Measurements from ENCODE around the gene ETV1.

The ETV1 gene

DNA sequence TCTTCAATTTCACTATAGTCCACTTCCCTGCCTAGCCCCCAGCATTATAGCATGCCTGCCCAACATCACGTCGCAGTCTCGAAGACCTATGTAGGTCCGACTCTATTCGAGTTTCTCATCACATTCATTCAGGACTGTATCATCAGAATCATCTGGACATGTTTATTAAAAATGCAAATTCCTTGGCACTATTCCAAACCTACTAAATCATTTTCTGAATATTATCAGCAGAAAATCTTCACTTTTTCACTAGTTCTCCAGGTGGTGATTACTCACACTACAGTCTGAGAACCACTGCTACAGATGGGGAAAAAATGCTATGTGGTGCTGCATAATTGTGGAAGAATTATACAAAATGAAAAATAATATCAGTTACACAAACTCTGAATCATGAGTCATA is 29.3 kb upstream of the ETV1 start:
- Histone ChIP-seq H3K27me3 (ENCODE audit: insufficient read depth, poor library complexity, severe bottlenecking) (no peaks in the 10 kb centered on the region), H3K27ac (replicated peaks) (no peak overlapping the region), H3K4me3 (replicated peaks; ENCODE audit: insufficient read depth, low read length) (no peak overlapping the region)
- TF ChIP-seq, protein P1, sequence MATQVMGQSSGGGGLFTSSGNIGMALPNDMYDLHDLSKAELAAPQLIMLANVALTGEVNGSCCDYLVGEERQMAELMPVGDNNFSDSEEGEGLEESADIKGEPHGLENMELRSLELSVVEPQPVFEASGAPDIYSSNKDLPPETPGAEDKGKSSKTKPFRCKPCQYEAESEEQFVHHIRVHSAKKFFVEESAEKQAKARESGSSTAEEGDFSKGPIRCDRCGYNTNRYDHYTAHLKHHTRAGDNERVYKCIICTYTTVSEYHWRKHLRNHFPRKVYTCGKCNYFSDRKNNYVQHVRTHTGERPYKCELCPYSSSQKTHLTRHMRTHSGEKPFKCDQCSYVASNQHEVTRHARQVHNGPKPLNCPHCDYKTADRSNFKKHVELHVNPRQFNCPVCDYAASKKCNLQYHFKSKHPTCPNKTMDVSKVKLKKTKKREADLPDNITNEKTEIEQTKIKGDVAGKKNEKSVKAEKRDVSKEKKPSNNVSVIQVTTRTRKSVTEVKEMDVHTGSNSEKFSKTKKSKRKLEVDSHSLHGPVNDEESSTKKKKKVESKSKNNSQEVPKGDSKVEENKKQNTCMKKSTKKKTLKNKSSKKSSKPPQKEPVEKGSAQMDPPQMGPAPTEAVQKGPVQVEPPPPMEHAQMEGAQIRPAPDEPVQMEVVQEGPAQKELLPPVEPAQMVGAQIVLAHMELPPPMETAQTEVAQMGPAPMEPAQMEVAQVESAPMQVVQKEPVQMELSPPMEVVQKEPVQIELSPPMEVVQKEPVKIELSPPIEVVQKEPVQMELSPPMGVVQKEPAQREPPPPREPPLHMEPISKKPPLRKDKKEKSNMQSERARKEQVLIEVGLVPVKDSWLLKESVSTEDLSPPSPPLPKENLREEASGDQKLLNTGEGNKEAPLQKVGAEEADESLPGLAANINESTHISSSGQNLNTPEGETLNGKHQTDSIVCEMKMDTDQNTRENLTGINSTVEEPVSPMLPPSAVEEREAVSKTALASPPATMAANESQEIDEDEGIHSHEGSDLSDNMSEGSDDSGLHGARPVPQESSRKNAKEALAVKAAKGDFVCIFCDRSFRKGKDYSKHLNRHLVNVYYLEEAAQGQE (IDR thresholded peaks at IDR 0.05; ENCODE audit: insufficient replicate concordance, low read depth) = no peak
- TF ChIP-seq GABPA (IDR thresholded peaks at IDR 0.05; ENCODE audit: low read depth) (no peak), POLR2AphosphoS5 (IDR thresholded peaks at IDR 0.05; ENCODE audit: low read depth) (no peak), SPI1 (IDR thresholded peaks at IDR 0.05; ENCODE audit: borderline replicate concordance, low read depth) (no peak)
- TF ChIP-seq, protein P2, sequence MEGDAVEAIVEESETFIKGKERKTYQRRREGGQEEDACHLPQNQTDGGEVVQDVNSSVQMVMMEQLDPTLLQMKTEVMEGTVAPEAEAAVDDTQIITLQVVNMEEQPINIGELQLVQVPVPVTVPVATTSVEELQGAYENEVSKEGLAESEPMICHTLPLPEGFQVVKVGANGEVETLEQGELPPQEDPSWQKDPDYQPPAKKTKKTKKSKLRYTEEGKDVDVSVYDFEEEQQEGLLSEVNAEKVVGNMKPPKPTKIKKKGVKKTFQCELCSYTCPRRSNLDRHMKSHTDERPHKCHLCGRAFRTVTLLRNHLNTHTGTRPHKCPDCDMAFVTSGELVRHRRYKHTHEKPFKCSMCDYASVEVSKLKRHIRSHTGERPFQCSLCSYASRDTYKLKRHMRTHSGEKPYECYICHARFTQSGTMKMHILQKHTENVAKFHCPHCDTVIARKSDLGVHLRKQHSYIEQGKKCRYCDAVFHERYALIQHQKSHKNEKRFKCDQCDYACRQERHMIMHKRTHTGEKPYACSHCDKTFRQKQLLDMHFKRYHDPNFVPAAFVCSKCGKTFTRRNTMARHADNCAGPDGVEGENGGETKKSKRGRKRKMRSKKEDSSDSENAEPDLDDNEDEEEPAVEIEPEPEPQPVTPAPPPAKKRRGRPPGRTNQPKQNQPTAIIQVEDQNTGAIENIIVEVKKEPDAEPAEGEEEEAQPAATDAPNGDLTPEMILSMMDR (IDR thresholded peaks at IDR 0.05; ENCODE audit: insufficient read depth, low read length) = no peak
- no peak for DNase-seq (ENCODE audit: low read depth in 1 of 2, low spot score in 1 of 2)

DNA sequence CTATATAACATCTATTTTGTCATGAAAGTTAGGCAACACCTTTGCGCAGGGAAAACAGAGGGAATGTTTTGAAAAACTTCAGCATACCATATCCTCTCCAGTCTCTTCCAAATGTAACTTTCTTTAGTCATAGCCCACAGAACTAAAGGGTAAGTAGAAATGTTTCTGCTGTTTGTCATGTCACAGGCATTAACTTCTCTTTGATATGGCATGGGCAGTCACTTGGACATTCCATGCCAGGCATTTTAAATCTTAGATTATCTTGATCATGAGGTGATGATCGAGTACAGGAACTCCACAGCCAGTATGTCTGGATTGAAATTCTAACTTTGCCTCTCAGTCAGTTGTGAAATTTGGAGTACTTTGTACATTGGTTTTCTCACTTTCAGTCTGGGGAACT is 27.5 kb upstream of the ETV1 start:
- H3K4me3 ChIP-seq (replicated peaks; ENCODE audit: insufficient read depth, low read length) = no peak overlapping the region
- H3K27me3 ChIP-seq (ENCODE audit: insufficient read depth, poor library complexity, severe bottlenecking) = no peaks in the 10 kb centered on the region
- no peak overlapping the region for H3K27ac ChIP-seq (replicated peaks)
- no peak for DNase-seq (ENCODE audit: low read depth in 1 of 2, low spot score in 1 of 2)
- TF ChIP-seq SPI1 (IDR thresholded peaks at IDR 0.05; ENCODE audit: borderline replicate concordance, low read depth) = no peak
- TF ChIP-seq GABPA (IDR thresholded peaks at IDR 0.05; ENCODE audit: low read depth) = no peak

DNA sequence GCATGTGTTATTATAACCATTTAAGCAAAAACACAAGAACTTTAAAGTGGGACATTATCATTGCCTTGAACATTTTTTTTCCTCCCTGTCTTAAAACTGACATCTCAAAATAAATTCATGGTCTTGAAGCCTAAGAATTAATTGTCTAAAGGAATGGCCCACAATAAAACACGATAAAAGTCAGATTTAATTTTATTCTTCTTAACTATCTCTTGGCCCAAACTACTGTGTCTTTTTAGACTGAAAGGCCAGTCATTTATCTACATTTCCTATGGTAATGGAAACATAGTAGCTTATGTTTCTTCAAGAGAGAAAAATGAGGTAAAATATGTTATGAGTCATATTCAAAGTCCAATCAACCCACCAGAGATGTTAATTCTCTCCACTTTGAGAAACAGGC is 24.4 kb upstream of the ETV1 start:
- no peak for DNase-seq (ENCODE audit: low read depth in 1 of 2, low spot score in 1 of 2)
- Histone ChIP-seq H3K4me3 (replicated peaks; ENCODE audit: insufficient read depth, low read length) (no peak overlapping the region), H3K27me3 (ENCODE audit: insufficient read depth, poor library complexity, severe bottlenecking) (no peaks in the 10 kb centered on the region), H3K27ac (replicated peaks) (no peak overlapping the region)
- TF ChIP-seq, protein P1 (IDR thresholded peaks at IDR 0.05; ENCODE audit: insufficient replicate concordance, low read depth) = no peak
- TF ChIP-seq, protein P2 (IDR thresholded peaks at IDR 0.05; ENCODE audit: insufficient read depth, low read length) = no peak
- TF ChIP-seq SPI1 (IDR thresholded peaks at IDR 0.05; ENCODE audit: borderline replicate concordance, low read depth) (no peak), POLR2AphosphoS5 (IDR thresholded peaks at IDR 0.05; ENCODE audit: low read depth) (no peak), GABPA (IDR thresholded peaks at IDR 0.05; ENCODE audit: low read depth) (no peak)

DNA sequence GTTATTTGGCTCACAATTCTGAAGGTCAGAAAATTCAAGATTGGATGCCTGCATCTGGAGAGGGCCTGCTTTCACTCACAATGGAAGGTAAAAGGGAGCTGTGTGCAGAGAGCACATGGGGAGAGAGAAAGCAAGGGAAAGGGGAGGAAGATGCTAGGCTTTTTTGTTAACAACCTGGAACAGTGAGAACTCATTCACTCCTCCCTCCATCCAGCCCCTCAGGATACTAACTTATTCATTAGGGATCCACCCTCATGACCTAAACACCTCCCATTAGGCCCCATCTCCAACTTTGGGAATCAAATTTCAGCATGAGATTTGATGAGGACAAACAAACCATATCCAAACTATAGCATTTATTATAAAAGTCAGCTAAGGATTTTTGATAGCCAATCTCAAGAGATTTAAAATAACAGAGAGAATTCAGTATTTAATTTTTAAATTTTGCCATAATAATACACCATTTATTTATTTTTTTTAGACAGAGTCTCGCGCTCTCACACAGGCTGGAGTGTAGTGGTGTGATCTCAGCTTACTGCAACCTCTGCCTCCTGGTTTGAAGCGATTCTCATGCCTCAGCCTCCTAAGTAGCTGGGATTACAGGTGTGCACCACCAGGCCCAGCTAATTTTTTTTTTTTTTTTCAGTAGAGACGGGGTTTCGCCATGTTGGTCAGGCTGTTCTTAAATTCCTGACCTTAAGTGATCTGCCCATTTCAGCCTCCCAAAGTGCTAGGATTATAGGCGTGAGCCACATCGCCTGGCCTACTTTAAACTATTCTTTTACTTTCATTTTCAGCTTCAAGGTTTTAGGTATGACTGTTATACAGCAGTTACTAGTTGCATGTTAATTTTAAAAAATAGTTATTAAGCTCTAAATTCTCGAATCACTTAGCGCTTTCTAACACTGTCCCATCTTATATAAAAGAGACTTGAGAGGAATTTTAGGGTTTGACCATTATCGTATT is 20.3 kb upstream of the ETV1 start:
- TF ChIP-seq, protein P1 (IDR thresholded peaks at IDR 0.05; ENCODE audit: insufficient replicate concordance, low read depth) = no peak
- no peak for TF ChIP-seq SPI1 (IDR thresholded peaks at IDR 0.05; ENCODE audit: borderline replicate concordance, low read depth)
- Histone ChIP-seq H3K27ac (replicated peaks) (no peak overlapping the region), H3K27me3 (ENCODE audit: insufficient read depth, poor library complexity, severe bottlenecking) (no peaks in the 10 kb centered on the region), H3K4me3 (replicated peaks; ENCODE audit: insufficient read depth, low read length) (no peak overlapping the region)
- DNase-seq (ENCODE audit: low read depth in 1 of 2, low spot score in 1 of 2) = no peak
